Stimulated activated naive CD8-positive, alpha-beta T cell treated with anti-CD3 and anti-CD28 coated beads, Interleukin-15, Interleukin-2, amounts not matched to agents 100 ng/mL and 50 ng/mL, for 24 hours (primary cell): ENCODE results near the gene HCFC1.
"Not testable (repeated sequence)": the region's sequence is repeated elsewhere in the genome, so short reads cannot be mapped to it uniquely, and the experiment has no call there.

ENCODE experiments used
- H3K27ac Mint-ChIP-seq: one replicate; pipeline ENCODE4 v1.8.0; 2021; ENCODE audit warnings: mild to moderate bottlenecking, mixed read lengths
- H3K27me3 Mint-ChIP-seq: one replicate; pipeline ENCODE4 v1.8.0; 2021; ENCODE audit warnings: mixed read lengths
- H3K36me3 Mint-ChIP-seq: one replicate; pipeline ENCODE4 v1.8.0; 2021; ENCODE audit warnings: low read depth, mixed read lengths
- H3K4me1 Mint-ChIP-seq: one replicate; pipeline ENCODE4 v1.8.0; 2021; ENCODE audit warnings: low read depth, mixed read lengths
- H3K4me3 Mint-ChIP-seq: one replicate; pipeline ENCODE4 v1.8.0; 2021; ENCODE audit warnings: mild to moderate bottlenecking, mixed read lengths
- H3K9me3 Mint-ChIP-seq: one replicate; pipeline ENCODE4 v1.8.0; 2021; ENCODE audit warnings: mixed read lengths

Gene HCFC1

GRCh38 chrX:154013001-154013421, 41.4 kb upstream of the HCFC1 start:
- Mint-ChIP-seq H3K27ac (no peak overlapping the region), H3K9me3 (no peaks in the 10 kb centered on the region)

GRCh38 chrX:154012336-154012991, 40.8 kb upstream of the HCFC1 start:
- H3K9me3 Mint-ChIP-seq, result no peaks in the 10 kb centered on the region
- no peak overlapping the region for H3K27ac Mint-ChIP-seq
- no peaks in the 10 kb centered on the region for H3K27me3 Mint-ChIP-seq
- peaks cover 31% of the 10 kb centered on the region for H3K36me3 Mint-ChIP-seq
- H3K4me1 Mint-ChIP-seq, result peaks cover 25% of the 10 kb centered on the region
- H3K4me3 Mint-ChIP-seq, result no peak overlapping the region

More at GRCh38 chrX:154013001-154013421, 41.4 kb upstream of the HCFC1 start:
- H3K36me3 Mint-ChIP-seq, result peaks cover 26% of the 10 kb centered on the region
- H3K4me1 Mint-ChIP-seq, result peaks cover 23% of the 10 kb centered on the region
- no peak overlapping the region for H3K4me3 Mint-ChIP-seq
- H3K27me3 Mint-ChIP-seq, result no peaks in the 10 kb centered on the region

GRCh38 chrX:154011376-154012335, 40.0 kb upstream of the HCFC1 start:
- no peaks in the 10 kb centered on the region for H3K27me3 Mint-ChIP-seq
- no peaks in the 10 kb centered on the region for H3K9me3 Mint-ChIP-seq
- H3K4me3 Mint-ChIP-seq, result no peak overlapping the region
- peaks cover 24% of the 10 kb centered on the region for H3K4me1 Mint-ChIP-seq
- peaks cover 33% of the 10 kb centered on the region for H3K36me3 Mint-ChIP-seq
- no peak overlapping the region for H3K27ac Mint-ChIP-seq

- Mint-ChIP-seq H3K4me3 (no peak overlapping the region), H3K4me1 (peaks cover 22% of the 10 kb centered on the region), H3K27me3 (no peaks in the 10 kb centered on the region), H3K36me3 (peaks cover 27% of the 10 kb centered on the region), H3K9me3 (no peaks in the 10 kb centered on the region), H3K27ac (no peak overlapping the region)
Observed at GRCh38 chrX:154010330-154011087, 38.9 kb upstream of the HCFC1 start.

- Mint-ChIP-seq H3K9me3 (no peaks in the 10 kb centered on the region), H3K27me3 (no peaks in the 10 kb centered on the region), H3K27ac (peak overlapping the region; percentile 81), H3K4me3 (no peak overlapping the region), H3K36me3 (peaks cover 21% of the 10 kb centered on the region), H3K4me1 (peaks cover 13% of the 10 kb centered on the region)
Observed at GRCh38 chrX:154008521-154008920, 36.9 kb upstream of the HCFC1 start.

GRCh38 chrX:154006947-154007346, 35.3 kb upstream of the HCFC1 start:
- H3K36me3 Mint-ChIP-seq, result peaks cover 25% of the 10 kb centered on the region
- no peak overlapping the region for H3K27ac Mint-ChIP-seq
- H3K27me3 Mint-ChIP-seq, result no peaks in the 10 kb centered on the region
- peaks cover 26% of the 10 kb centered on the region for H3K4me1 Mint-ChIP-seq
- H3K4me3 Mint-ChIP-seq, result no peak overlapping the region
- H3K9me3 Mint-ChIP-seq, result no peaks in the 10 kb centered on the region

- Mint-ChIP-seq H3K36me3 (peaks cover 11% of the 10 kb centered on the region), H3K9me3 (no peaks in the 10 kb centered on the region), H3K4me1 (peaks cover 31% of the 10 kb centered on the region), H3K4me3 (no peak overlapping the region), H3K27me3 (no peaks in the 10 kb centered on the region), H3K27ac (no peak overlapping the region)
Observed at GRCh38 chrX:154004315-154004714, 32.7 kb upstream of the HCFC1 start.

- Mint-ChIP-seq H3K4me3 (peak overlapping the region; percentile 61), H3K27ac (peak overlapping the region; percentile 88), H3K9me3 (no peaks in the 10 kb centered on the region), H3K36me3 (peaks cover 4% of the 10 kb centered on the region), H3K4me1 (peaks cover 20% of the 10 kb centered on the region), H3K27me3 (no peaks in the 10 kb centered on the region)
Observed at GRCh38 chrX:154002215-154002719, 30.6 kb upstream of the HCFC1 start.

- peaks cover 4% of the 10 kb centered on the region for H3K36me3 Mint-ChIP-seq
- H3K27me3 Mint-ChIP-seq, result no peaks in the 10 kb centered on the region
- no peak overlapping the region for H3K4me3 Mint-ChIP-seq
- peaks cover 17% of the 10 kb centered on the region for H3K4me1 Mint-ChIP-seq
- no peaks in the 10 kb centered on the region for H3K9me3 Mint-ChIP-seq
- no peak overlapping the region for H3K27ac Mint-ChIP-seq
Observed at GRCh38 chrX:154000051-154000450, 28.4 kb upstream of the HCFC1 start.

GRCh38 chrX:153999359-154000037, 27.9 kb upstream of the HCFC1 start:
- H3K4me3 Mint-ChIP-seq, result no peak overlapping the region
- no peaks in the 10 kb centered on the region for H3K27me3 Mint-ChIP-seq
- no peak overlapping the region for H3K27ac Mint-ChIP-seq
- H3K36me3 Mint-ChIP-seq, result peaks cover 4% of the 10 kb centered on the region
- peaks cover 17% of the 10 kb centered on the region for H3K4me1 Mint-ChIP-seq
- H3K9me3 Mint-ChIP-seq, result no peaks in the 10 kb centered on the region

GRCh38 chrX:153995504-153995903, 23.9 kb upstream of the HCFC1 start:
- Mint-ChIP-seq H3K4me1 (peaks cover 6% of the 10 kb centered on the region), H3K9me3 (no peaks in the 10 kb centered on the region), H3K27me3 (no peaks in the 10 kb centered on the region), H3K4me3 (no peak overlapping the region), H3K27ac (no peak overlapping the region), H3K36me3 (no peaks in the 10 kb centered on the region)

- H3K27ac Mint-ChIP-seq, H3K4me3 Mint-ChIP-seq, H3K27me3 Mint-ChIP-seq, H3K9me3 Mint-ChIP-seq, H3K36me3 Mint-ChIP-seq: not testable (repeated sequence)
- H3K4me1 Mint-ChIP-seq, result peaks cover 16% of the 10 kb centered on the region
Observed at GRCh38 chrX:153994398-153994797, 22.8 kb upstream of the HCFC1 start.

- H3K4me3 Mint-ChIP-seq, result no peak overlapping the region
- H3K27ac Mint-ChIP-seq, result no peak overlapping the region
- H3K36me3 Mint-ChIP-seq, result no peaks in the 10 kb centered on the region
- no peaks in the 10 kb centered on the region for H3K27me3 Mint-ChIP-seq
- peaks cover 17% of the 10 kb centered on the region for H3K4me1 Mint-ChIP-seq
- H3K9me3 Mint-ChIP-seq, result no peaks in the 10 kb centered on the region
Observed at GRCh38 chrX:153993978-153994377, 22.4 kb upstream of the HCFC1 start.

GRCh38 chrX:153993079-153993478, 21.5 kb upstream of the HCFC1 start:
- Mint-ChIP-seq H3K4me3 (no peak overlapping the region), H3K9me3 (no peaks in the 10 kb centered on the region), H3K4me1 (peaks cover 20% of the 10 kb centered on the region), H3K27ac (no peak overlapping the region), H3K36me3 (no peaks in the 10 kb centered on the region), H3K27me3 (no peaks in the 10 kb centered on the region)
